Femur (tissue), 1 donor: Measurements from ENCODE around the gene NXN.
"Not testable (repeated sequence)": the region's sequence is repeated elsewhere in the genome, so short reads cannot be mapped to it uniquely, and the experiment has no call there.

Experiments used
- DNase-seq: peaks from one replicate; pipeline ENCODE4 v3.0.0-alpha.2; 2017

The NXN gene

DNA sequence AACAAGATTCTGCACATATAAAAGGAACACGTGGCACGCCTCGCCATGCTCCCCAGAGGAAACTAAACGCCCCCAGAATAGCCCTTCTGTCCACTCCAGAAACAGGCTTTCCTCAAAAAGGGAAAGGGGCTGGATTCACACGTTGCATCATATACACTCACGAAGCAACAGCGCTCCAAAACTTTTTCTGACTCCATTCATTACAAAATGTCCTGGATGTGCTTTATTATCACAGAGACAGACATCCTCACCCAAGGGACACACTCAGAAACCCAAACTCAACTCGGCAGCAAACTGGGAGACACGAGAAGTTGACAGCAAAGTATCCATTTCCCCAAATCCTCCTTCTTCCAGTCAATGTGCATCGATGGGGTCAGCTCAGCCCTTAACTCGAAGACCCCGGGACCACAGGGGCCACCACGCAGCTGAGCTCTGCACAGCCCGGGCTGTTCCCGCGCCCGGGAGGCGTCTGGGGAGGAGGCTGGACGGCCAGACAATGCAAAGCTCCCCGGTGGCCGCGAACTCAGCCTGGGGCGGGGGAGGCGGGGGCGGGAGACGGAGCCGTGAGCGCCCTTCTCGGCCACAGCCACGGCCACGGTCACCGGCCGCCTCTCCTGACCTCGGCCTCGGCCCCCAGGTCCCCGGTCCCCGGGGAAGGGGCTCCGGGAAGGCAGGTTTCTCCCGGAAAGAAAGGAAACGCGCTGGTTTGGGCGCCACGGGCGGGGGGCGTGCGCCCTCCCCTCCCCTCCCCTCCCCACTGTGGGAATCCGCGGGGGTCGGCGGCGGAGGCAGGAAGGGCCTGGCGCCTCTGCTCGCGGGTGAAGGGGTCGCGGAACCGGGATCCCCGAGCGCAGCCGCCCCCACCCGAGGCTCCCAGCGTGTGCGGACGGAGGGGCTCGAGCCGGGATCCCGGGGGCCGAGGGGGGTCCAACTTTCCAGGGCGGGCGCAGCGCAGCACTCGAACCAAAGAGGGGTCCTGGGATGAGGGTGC is 1.2 kb downstream of the NXN start:
- peak; percentile 55 for DNase-seq

- no peak for DNase-seq
Measured at GRCh38 chr17:977166-977565, 2.4 kb downstream of the NXN start.

DNA sequence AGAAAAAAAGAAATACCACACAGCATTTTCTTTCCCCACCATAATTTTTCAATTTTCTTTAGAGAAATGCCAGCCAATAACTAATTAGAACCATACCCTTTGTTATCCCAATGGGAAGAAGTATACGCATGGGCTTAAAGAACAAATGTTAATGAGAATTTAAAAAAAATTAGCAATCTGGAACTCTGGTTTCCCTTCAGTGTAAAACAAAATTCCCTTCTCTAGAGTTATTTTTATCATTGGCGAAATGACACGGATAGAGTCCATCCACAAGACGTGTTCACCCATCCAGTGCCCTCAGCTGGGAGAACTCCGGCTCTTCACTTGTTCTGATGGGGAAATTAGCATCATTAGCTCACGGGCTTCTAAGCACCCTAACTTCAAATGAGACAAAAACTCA is 3.3 kb downstream of the NXN start:
- no peak for DNase-seq

GRCh38 chr17:975371-975915 is 4.1 kb downstream of the NXN start:
- DNase-seq, result peak; percentile 59

DNA sequence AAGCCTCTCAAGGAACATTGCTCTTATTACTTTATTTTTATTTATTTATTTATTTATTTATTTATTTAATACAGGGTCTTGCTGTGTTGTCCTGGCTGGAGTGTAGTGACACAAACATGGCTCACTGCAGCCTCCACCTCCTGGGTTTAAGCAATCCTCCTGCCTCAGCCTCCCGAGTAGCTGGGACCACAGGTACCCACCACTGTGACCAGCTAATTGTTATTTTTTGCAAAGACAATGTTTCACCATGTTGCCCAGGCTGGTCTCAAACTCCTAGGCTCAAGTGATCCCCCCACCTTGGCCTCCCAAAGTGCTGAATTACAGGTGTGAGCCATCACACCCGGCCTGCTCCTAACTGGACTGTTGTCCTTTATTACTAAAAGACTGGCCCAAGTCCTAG is 4.8 kb downstream of the NXN start:
- DNase-seq, result not testable (repeated sequence)

DNA sequence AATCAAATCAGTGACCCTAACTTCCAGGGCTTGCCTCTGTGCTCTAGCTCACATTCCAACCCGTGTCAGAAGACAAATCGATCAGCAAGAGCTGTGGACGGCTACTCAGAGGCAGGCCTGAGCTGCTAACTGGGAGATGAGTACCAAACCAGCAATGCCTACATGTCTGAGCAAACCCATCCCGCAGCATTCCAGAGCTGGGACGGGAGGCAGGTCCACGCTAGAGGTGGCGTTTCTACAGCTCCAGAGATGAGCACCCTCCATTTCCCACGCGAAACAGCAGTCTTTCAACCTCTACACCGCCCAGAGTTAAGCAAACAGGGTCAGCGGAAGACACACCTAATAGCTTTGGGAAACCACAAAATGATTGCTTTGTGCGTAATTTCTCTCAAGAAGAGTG is 6.5 kb downstream of the NXN start:
- DNase-seq, result no peak

GRCh38 chr17:971861-972260 is 7.7 kb downstream of the NXN start:
- DNase-seq, result not testable (repeated sequence)

DNA sequence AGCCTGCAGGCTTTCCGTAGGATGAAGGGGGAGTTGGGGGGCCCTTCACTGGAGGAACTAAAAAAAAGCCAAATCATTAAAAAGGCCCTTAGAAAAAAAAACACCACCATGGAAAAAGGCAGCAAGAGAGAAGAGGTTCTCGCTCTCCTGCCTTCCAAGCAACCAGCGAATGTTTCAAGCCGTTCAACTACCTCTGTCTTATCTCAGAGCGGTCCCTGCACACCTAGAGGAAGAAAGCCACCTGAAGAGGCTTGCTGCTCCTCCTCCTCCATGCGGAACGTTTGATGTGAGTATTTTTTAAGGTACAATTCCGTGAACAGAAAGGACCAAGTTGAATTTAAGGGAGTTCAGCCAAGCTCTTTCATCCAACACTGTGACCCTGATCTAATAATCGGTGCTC is 9.2 kb downstream of the NXN start:
- DNase-seq, result no peak

DNA sequence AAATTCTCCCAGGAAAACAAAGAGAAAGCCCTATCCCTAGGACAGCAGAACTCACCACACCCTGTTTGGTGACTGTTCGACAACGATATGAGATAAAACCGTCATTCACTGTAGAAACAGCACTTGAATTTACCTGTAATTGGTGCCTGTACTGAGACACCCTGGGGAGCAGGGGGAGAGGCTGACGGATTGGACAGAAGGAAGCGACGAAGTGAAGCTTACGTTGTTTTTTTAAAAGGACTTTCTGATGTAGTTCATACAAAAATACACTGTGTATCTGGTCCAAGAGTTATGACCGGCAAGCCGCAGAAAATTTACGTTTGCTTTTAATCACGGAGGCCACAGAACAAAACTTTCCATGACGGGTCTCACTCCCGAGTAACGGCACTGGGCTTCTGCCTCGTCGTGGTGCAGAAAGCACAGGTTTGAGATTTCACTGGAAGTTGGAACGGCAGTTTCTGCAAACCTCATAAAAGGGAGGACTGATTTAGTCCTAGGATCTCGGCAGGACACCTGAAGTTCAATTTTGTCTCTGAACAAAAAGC is 9.7 kb downstream of the NXN start:
- peak; percentile 75 for DNase-seq

GRCh38 chr17:968812-969730 is 10.5 kb downstream of the NXN start:
- peak; percentile 67 for DNase-seq

GRCh38 chr17:967122-967521 is 12.5 kb downstream of the NXN start:
- DNase-seq, result no peak

DNA sequence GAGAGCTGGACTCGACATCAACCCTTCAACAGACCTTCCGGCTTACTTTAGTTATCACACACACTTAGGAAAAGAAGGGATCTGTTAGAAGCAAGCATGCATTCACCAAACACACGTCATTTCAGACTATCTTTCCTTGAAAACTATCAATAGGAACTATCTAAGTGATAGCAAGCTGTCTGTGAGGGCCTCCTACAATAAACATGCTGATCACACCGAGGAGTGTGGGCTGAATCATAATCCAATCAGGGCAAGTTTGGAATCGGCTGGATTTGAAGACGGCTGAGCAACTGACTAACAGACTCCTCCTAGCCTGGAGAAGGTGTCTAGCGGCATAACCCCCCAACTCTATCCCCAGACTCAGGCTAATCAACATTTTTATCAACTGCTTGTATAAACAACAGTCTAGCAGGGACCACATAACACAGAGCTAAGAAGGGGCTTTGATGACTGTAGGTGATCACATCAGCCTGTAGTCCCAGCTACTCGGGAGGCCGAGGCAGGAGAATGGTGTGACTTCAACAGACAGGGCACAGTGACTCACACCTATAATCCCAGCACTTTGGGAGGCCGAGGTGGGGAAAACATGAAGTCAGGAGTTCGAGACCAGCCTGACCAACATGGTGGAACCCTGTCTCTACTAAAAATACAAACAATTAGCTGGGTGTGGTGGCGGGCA is 14.1 kb downstream of the NXN start:
- no peak for DNase-seq

DNA sequence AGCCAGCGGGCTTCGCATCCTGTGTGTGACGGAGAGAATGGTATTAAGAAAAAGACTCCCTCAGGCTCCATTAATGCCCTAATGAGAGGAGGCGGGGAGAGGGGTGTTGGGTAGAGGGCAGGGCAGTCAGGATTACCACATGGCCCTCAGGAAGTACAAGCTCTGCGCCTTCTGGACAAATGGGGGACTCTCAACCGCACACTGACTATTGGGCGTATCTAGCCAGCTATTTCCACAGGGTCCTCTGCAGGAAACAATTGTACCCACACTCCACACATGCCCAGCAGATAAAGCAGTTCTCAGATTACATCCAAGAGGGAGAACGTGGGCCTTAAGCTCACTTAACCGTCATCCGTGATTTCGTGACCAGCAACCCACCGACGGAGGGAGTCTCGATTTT is 14.7 kb downstream of the NXN start:
- no peak for DNase-seq

DNA sequence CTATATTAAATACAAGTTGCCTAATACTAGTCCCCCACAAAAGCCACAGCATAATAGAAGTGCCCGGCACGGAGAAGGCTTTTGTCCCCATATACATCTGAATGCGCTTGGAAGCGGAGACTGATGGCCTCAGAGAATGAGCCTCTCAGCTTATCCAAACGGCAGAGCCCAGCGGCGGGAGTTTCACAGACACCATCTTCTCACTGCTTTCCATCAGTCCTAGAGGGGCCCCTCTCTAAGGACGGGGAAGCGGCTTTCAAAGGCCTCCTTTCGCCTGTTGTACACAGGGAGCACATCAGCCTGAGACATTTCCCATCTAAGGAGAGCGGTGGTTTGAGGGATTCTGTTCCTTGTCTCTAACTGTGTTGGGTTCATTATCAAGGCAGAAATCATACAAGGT is 16.9 kb downstream of the NXN start:
- no peak for DNase-seq

DNA sequence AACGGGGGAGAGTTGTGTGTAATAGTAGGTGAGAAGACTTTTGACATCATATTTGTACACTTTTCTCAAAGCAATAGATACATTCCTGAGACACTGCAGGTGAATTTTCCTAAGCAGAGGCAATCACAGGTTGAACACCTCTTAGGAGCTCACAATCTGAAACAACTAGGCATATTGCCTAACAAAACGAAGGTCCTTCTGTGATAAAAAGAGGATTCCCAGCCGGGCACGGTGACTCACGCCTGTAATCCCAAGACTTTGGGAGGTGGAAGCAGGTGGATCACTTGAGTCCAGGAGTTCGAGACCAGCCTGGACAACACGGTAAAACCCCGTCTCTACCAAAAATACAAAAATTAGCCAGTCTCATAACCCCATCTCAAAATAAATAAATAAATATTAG is 17.4 kb downstream of the NXN start:
- DNase-seq, result no peak

DNA sequence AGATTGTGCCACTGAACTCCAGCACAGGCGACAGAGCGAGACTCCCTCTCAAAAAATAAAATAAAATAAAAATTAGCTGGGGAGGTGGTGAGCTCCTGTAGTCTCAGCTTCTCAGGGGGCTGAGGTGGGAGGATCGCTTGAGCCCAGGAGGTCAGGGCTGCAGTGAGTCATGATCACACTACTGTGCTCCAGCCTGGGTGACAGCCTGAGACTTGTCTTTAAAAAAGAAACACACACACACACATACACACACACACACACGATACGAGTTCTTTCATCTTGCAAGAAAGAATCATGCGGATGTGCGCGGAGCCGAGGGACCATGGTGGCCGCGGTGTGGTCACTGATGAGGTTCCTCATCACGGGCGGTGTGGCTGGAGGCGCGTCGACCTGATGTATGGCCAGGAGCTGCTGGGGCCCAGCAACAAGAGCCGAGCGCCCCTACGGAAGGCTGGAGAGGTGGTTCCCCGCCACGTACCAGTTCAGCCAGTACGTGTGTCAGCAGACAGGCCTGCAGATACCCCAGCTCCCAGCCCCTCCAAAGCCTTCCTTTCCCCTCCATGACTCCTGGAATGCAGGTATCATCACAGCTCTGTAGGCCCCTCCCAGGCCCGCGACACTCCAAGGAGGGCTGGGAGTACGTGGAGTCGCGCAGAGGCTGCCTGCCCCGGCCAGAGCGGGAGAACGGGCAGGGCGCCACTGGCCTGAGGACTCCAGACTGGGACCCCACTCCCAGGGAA is 20.7 kb downstream of the NXN start:
- no peak for DNase-seq

DNA sequence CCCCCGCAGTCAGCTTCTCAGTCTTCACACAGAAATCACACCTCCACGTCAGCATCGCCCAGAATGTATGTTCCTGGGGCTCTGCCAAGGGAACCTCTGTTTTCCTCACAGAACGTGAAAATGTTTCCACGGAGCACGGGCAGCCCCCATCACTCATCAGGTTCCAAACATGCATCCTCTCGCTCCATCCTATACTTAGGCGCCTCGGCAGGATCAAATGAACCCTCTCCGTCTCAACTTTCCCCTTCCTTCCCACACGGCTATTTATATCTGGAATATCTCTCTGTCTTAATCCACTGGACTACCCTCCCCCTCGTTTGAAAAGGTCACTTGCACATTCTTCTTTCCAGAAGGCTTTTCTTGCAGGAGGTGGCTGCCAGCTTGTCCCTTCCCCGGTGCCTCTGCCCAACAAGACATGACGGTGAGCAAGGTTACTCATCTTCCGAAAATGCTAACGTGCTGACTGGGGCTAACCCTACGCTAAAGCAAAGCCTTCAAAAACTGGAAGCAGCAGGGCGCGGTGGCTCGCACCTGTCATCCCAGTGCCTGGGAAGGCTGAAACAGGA is 21.6 kb downstream of the NXN start:
- DNase-seq, result no peak

DNA sequence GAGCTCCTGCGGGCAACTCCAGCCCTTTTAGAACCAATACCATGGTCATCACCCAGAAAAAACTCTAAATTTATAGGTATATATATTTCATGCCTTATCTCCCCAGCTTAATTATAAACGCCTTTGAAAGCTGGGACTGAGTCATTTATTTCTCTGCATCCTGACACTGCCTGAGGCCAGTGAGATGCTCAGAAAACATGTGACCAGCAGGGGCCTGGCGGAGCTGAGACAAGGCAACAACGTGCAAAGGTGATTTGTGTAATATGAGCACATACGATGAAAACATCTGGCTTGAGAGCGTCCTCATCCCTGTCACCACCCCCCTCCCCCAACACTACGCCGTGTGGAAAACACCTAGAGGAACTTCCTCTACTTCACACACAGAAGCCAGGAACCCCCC is 22.7 kb downstream of the NXN start:
- no peak for DNase-seq

GRCh38 chr17:954431-955164 is 25.0 kb downstream of the NXN start:
- peak; percentile 76 for DNase-seq

DNA sequence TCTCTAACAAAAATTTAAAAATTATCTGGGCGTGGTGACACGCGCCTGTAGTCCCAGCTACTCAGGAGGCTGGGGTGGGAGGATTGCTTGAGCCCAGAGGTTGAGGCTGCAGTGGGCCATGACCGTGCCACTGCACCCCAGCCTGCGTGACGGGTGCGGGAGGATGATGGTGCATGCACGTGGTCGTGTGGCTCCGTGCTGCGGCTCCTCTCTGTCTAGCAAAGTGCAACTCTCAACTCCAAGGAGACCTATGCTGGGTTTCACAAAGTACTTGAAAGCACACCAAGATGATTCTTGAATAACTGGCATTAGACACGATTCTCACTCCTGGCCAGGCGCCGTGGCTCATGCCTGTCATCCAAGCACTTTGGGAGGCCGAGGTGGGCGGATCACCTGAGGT is 25.8 kb downstream of the NXN start:
- DNase-seq, result no peak

GRCh38 chr17:952592-952991 is 27.0 kb downstream of the NXN start:
- not testable (repeated sequence) for DNase-seq
